HCT116 (cell line): Measurements from ENCODE around the gene ANKRD22. TPM values are rescaled to one million over a fixed set of nuclear protein-coding genes. Genes with fewer than 3 reads are reported as not detected.

Experiments
- ATAC-seq: fragments of 200-7000 bp; cut with Tn5 transposase; 2 replicates; pipeline ENCODE4 v1.9.1; 2020; ENCODE audit warnings: mild to moderate bottlenecking, moderate library complexity
- BruUV-seq: library from RNA; stranded (reverse); fragments of 400-500 nt; replicated peaks from 2 replicates; lab custom pipeline; 2021; lab: Mats Ljungman, UMichigan
- CTCF ChIA-PET: fragments of 300-600 bp; sonication (Branson Sonifier 250); formaldehyde crosslinking; loops from one replicate; lab custom pipeline; 2021; ENCODE audit warnings: antibody characterized with exemption; lab: Charles Lee
- POLR2A ChIA-PET: fragments of 300-600, 350-600 bp; sonication (Branson Sonifier 250); formaldehyde crosslinking; loops from one replicate; lab custom pipeline; 2021; ENCODE audit warnings: antibody characterized with exemption; lab: Charles Lee
- RAD21 ChIA-PET, 2 experiments: fragments of 300-600 bp; sonication (Branson Sonifier 250); formaldehyde crosslinking; loops; one replicate each; lab custom pipeline; 2023; ENCODE audit warnings: low total read pairs in 2 of 2; ENCODE audit not compliant: uncharacterized antibody in 2 of 2, unreplicated experiment in 2 of 2, low non-redundant PET in 1 of 2; lab: Charles Lee
- DNase-seq: peaks from one replicate; pipeline ENCODE4 v3.0.0-alpha.2; 2010; ENCODE audit warnings: low read depth, low spot score
- H2AFZ ChIP-seq: fragments of 200-600 bp; shearing (Covaris generic), sonication (generic); 2 replicates; pipeline ENCODE4 v1.6.1; 2017; ENCODE audit warnings: low read depth, mixed run types, mixed read lengths, antibody characterized with exemption, low read length; ENCODE audit not compliant: poor library complexity, severe bottlenecking
- H3K27ac ChIP-seq: 2 replicates; pipeline ENCODE4 v1.5.1; 2012; ENCODE audit warnings: low read depth, low read length
- H3K27me3 ChIP-seq: fragments of 200-600 bp; sonication (generic); 2 replicates; pipeline ENCODE4 v1.6.1; 2016; ENCODE audit warnings: mixed run types, low read length, mixed read lengths; ENCODE audit not compliant: insufficient read depth
- H3K36me3 ChIP-seq, 2 experiments: fragments of 200-500 bp in 1 of 2; fragments of 200-600 bp in 1 of 2; sonication (Bioruptor generic) in 1 of 2; sonication (generic) in 1 of 2; 2 replicates each; pipeline versions ENCODE4 v1.5.1 to v1.6.1; 2014 to 2016; ENCODE audit warnings: low read length in 2 of 2, inconsistent platforms in 1 of 2, mixed read lengths in 1 of 2, mixed run types in 1 of 2; ENCODE audit not compliant: insufficient read depth in 2 of 2, control insufficient read depth in 1 of 2
- H3K4me1 ChIP-seq, 2 experiments: fragments of 200-600 bp in 1 of 2; sonication (generic) in 1 of 2; 2 replicates each; pipeline versions ENCODE4 v1.5.1 to v1.6.1; 2012 to 2017; ENCODE audit warnings: low read length in 2 of 2, inconsistent platforms in 1 of 2, mild to moderate bottlenecking in 1 of 2, mixed read lengths in 1 of 2, mixed run types in 1 of 2, moderate library complexity in 1 of 2; ENCODE audit not compliant: insufficient read depth in 2 of 2, control insufficient read depth in 1 of 2
- H3K4me2 ChIP-seq: fragments of 200-600 bp; sonication (generic); 2 replicates; pipeline ENCODE4 v1.6.1; 2017; ENCODE audit warnings: mixed run types, low read length, mixed read lengths
- H3K4me3 ChIP-seq, 2 experiments: fragments of 200-600 bp in 1 of 2; sonication (generic) in 1 of 2; replicated peaks in 1 of 2; 2 replicates each; pipeline ENCODE4 v1.5.1; 2011 to 2016; ENCODE audit warnings: low read length in 2 of 2, control low read depth in 1 of 2, low read depth in 1 of 2, mild to moderate bottlenecking in 1 of 2, mixed read lengths in 1 of 2, mixed run types in 1 of 2
- H3K79me2 ChIP-seq: fragments of 200-600 bp; sonication (generic); 2 replicates; pipeline ENCODE4 v1.6.1; 2017; ENCODE audit warnings: mild to moderate bottlenecking, mixed run types, low read length, moderate library complexity, mixed read lengths; ENCODE audit not compliant: insufficient read depth
- H3K9ac ChIP-seq: fragments of 200-600 bp; sonication (generic); 2 replicates; pipeline ENCODE4 v1.6.1; 2016; ENCODE audit warnings: low read length, mixed read lengths
- H3K9me2 ChIP-seq: fragments of 200-600 bp; sonication (generic), shearing (Covaris generic); 2 replicates; pipeline ENCODE4 v1.6.1; 2017; ENCODE audit warnings: mixed run types, mild to moderate bottlenecking, moderate library complexity; ENCODE audit not compliant: insufficient read depth
- H3K9me3 ChIP-seq, 2 experiments: fragments of 200-500 bp in 1 of 2; fragments of 200-600 bp in 1 of 2; sonication (Bioruptor generic) in 1 of 2; sonication (generic) in 1 of 2; 2 replicates each; pipeline ENCODE4 v1.6.1; 2014 to 2017; ENCODE audit warnings: low read length in 2 of 2, mixed read lengths in 2 of 2, inconsistent platforms in 1 of 2, low read depth in 1 of 2, mild to moderate bottlenecking in 1 of 2, mixed run types in 1 of 2, moderate library complexity in 1 of 2; ENCODE audit not compliant: control insufficient read depth in 1 of 2, insufficient read depth in 1 of 2
- H4K20me1 ChIP-seq: fragments of 200-600 bp; sonication (generic), shearing (Covaris generic); 2 replicates; pipeline ENCODE4 v1.6.1; 2017; ENCODE audit warnings: mixed run types, mild to moderate bottlenecking, moderate library complexity; ENCODE audit not compliant: insufficient read depth
- CBX3 ChIP-seq: IDR thresholded peaks from 2 replicates; pipeline ENCODE4 v1.6.1; 2012; ENCODE audit warnings: low read depth
- CEBPB ChIP-seq: IDR thresholded peaks from 2 replicates; pipeline ENCODE4 v1.6.1; 2012; ENCODE audit warnings: low read depth
- EZH2 ChIP-seq: fragments of 200-600 bp; sonication (generic); IDR thresholded peaks from 2 replicates; pipeline ENCODE4 v1.6.1; 2017; ENCODE audit warnings: antibody characterized with exemption, mixed run types
- EZH2phosphoT487 ChIP-seq: fragments of 200-600 bp; IDR thresholded peaks from 2 replicates; pipeline ENCODE4 v1.6.1; 2018; ENCODE audit warnings: antibody characterized with exemption, borderline replicate concordance
- FOSL1 ChIP-seq: IDR thresholded peaks from 2 replicates; pipeline ENCODE4 v1.6.1; 2012; ENCODE audit warnings: low read depth
- POLR2A ChIP-seq: IDR thresholded peaks from 2 replicates; pipeline ENCODE4 v1.7.0; 2011; ENCODE audit warnings: borderline replicate concordance; ENCODE audit not compliant: insufficient read depth, insufficient read length; ENCODE audit errors: extremely low read depth
- POLR2AphosphoS5 ChIP-seq: IDR thresholded peaks from 2 replicates; pipeline ENCODE4 v1.6.1; 2011; ENCODE audit warnings: mild to moderate bottlenecking, low read depth, low read length, moderate library complexity
- RAD21 ChIP-seq: IDR thresholded peaks from 2 replicates; pipeline ENCODE4 v1.6.1; 2012; ENCODE audit warnings: low read depth, mild to moderate bottlenecking
- SIN3A ChIP-seq: IDR thresholded peaks from 2 replicates; pipeline ENCODE4 v1.6.1; 2012; ENCODE audit warnings: low read depth
- SP1 ChIP-seq: IDR thresholded peaks from 2 replicates; pipeline ENCODE4 v1.6.1; 2012; ENCODE audit warnings: low read depth
- SRF ChIP-seq: IDR thresholded peaks from 2 replicates; pipeline ENCODE4 v1.6.1; 2012; ENCODE audit warnings: low read depth
- YY1 ChIP-seq: IDR thresholded peaks from 2 replicates; pipeline ENCODE4 v1.6.1; 2011; ENCODE audit warnings: low read length, low read depth, moderate library complexity, mild to moderate bottlenecking; ENCODE audit not compliant: insufficient replicate concordance; ENCODE audit errors: extremely low read depth
- ZFX ChIP-seq: fragments of 450-650 bp; IDR thresholded peaks from 2 replicates; pipeline ENCODE4 v1.6.1; 2017
- ZNF274 ChIP-seq: fragments of 200-500 bp; sonication (Bioruptor generic); IDR thresholded peaks from 2 replicates; pipeline ENCODE4 v1.6.1; 2014; ENCODE audit warnings: mild to moderate bottlenecking, low read depth, low read length, inconsistent platforms
- intact Hi-C: fragments of 100-400 bp; cut with micrococcal nuclease; formaldehyde crosslinking; loops from 2 replicates; pipeline ENCODE4 v1.10.0; 2022
- total RNA-seq: library from RNA; stranded (reverse); gene quantifications from one replicate; pipeline ENCODE4 v1.2.1, GENCODE V29; 2021; ENCODE audit not compliant: unreplicated experiment
- TF ChIP-seq, protein P1 (sequence below): IDR thresholded peaks from 2 replicates; pipeline ENCODE4 v1.6.1; 2012
- TF ChIP-seq, protein P2 (sequence below): IDR thresholded peaks from 2 replicates; pipeline ENCODE4 v1.6.1; 2011; ENCODE audit warnings: mild to moderate bottlenecking, low read length, moderate library complexity; ENCODE audit not compliant: insufficient replicate concordance; ENCODE audit errors: extremely low read depth
- TF ChIP-seq, protein P3 (sequence below): IDR thresholded peaks from 2 replicates; pipeline ENCODE4 v1.6.1; 2012
- TF ChIP-seq, protein P4 (sequence below), 3 experiments: fragments of 200-600 bp in 1 of 3; sonication (generic) in 1 of 3; IDR thresholded peaks in 2 of 3; conservative IDR thresholded peaks in 1 of 3; 2 replicates each; pipeline ENCODE4 v1.5.1; 2012 to 2017; ENCODE audit warnings: low read depth in 2 of 3, low read length in 2 of 3, antibody characterized with exemption in 1 of 3, borderline replicate concordance in 1 of 3, control low read depth in 1 of 3, mild to moderate bottlenecking in 1 of 3, mixed read lengths in 1 of 3, mixed run types in 1 of 3, moderate library complexity in 1 of 3; ENCODE audit not compliant: insufficient read depth in 1 of 3

ANKRD22 gene
- total RNA-seq, 1 experiment from 2014 or later = 2.3 TPM

DNA sequence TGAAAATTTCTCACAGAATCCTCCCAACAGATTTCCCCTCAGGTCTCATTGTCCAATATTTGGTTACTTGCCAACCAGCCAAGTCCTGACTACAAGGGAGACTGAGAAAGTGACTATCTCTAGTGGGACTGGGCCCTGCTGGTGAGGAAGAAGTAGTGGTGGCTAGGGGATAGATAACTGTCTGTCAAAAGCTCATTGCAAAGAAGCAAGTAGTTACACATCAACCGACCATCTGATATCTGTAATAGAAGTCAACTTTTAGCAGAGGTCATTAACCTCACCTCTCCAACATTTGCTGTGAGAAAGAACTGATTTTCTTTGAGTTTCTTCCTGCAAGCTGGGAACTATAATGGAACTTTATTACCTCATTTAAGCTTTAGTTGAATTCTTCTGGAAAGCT lies 43.6 kb upstream of the ANKRD22 start:
- H3K4me2 ChIP-seq = no peak overlapping the region
- no peaks in the 10 kb centered on the region for H3K27me3 ChIP-seq
- no peaks in the 10 kb centered on the region for H3K9me2 ChIP-seq
- DNase-seq (no peak), ATAC-seq (no peak)
- no peak overlapping the region for H3K9ac ChIP-seq
- no peaks in the 10 kb centered on the region for H3K9me3 ChIP-seq
- H3K4me1 ChIP-seq = peaks cover 32 to 69% of the 10 kb centered on the region in 2 experiments
- ChIA-PET RAD21 (no interaction called here), CTCF (interaction anchor here (1.5 kb wide), 2 partner anchors 10 to 59 kb away, joined by 4 to 7 read pairs; no protein-coding TSS in a partner anchor), POLR2A (interaction anchor here (1.6 kb wide), 1 partner anchor 13 kb away, joined by 6 read pairs; no protein-coding TSS in a partner anchor)
- H3K4me3 ChIP-seq = no peak overlapping the region
- intact Hi-C loops = no loop called here
- H3K27ac ChIP-seq = no peak overlapping the region
- no TSS peak for BruUV-seq
- no peaks in the 10 kb centered on the region for H3K36me3 ChIP-seq
- H4K20me1 ChIP-seq = no peaks in the 10 kb centered on the region
- H2AFZ ChIP-seq = no peak overlapping the region
- peaks cover 4% of the 10 kb centered on the region; the same call in 1 of the 2 replicates for H3K79me2 ChIP-seq
- TF ChIP-seq FOSL1 (no peak), ZFX (no peak), YY1 (no peak), SP1 (no peak), POLR2AphosphoS5 (no peak), ZNF274 (no peak)

DNA sequence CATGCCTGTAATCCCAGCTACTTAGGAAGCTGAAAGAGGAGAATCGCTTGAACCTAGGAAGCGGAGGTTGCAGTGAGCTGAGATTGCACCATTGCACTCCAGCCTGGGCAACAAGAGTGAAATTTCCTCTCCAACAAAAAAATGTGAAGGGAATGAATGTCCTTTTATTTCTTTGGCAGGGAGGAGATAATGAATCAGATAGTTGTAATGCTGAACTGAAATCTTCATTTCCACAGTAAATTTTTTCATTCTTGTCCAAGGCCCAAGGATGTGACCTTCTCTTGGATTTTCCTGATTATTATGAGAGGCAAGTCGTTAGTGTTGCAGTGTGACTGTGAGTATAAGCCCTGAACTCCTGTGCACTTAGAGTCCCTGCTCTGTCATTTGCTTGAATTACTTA lies 42.0 kb upstream of the ANKRD22 start:
- ATAC-seq (no peak), DNase-seq (no peak)
- Histone ChIP-seq H4K20me1 (no peaks in the 10 kb centered on the region), H3K79me2 (peaks cover 4% of the 10 kb centered on the region), H2AFZ (no peak overlapping the region), H3K4me2 (no peak overlapping the region), H3K27ac (no peak overlapping the region), H3K9ac (no peak overlapping the region), H3K4me3 (no peak overlapping the region), H3K9me2 (no peaks in the 10 kb centered on the region), H3K27me3 (no peaks in the 10 kb centered on the region), H3K36me3 (no peaks in the 10 kb centered on the region), H3K4me1 (peaks cover 29 to 64% of the 10 kb centered on the region in 2 experiments), H3K9me3 (no peaks in the 10 kb centered on the region)
- RAD21 ChIA-PET = no interaction called here
- POLR2A ChIA-PET = no interaction called here
- CTCF ChIA-PET = no interaction called here
- intact Hi-C loops = no loop called here
- no TSS peak for BruUV-seq
- TF ChIP-seq POLR2AphosphoS5 (no peak), CBX3 (no peak), RAD21 (no peak), FOSL1 (no peak), CEBPB (no peak), EZH2phosphoT487 (no peak), SIN3A (no peak), EZH2 (no peak), SRF (no peak), POLR2A (no peak)
- TF ChIP-seq, protein P1, sequence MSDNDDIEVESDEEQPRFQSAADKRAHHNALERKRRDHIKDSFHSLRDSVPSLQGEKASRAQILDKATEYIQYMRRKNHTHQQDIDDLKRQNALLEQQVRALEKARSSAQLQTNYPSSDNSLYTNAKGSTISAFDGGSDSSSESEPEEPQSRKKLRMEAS = no peak
- TF ChIP-seq, protein P2, sequence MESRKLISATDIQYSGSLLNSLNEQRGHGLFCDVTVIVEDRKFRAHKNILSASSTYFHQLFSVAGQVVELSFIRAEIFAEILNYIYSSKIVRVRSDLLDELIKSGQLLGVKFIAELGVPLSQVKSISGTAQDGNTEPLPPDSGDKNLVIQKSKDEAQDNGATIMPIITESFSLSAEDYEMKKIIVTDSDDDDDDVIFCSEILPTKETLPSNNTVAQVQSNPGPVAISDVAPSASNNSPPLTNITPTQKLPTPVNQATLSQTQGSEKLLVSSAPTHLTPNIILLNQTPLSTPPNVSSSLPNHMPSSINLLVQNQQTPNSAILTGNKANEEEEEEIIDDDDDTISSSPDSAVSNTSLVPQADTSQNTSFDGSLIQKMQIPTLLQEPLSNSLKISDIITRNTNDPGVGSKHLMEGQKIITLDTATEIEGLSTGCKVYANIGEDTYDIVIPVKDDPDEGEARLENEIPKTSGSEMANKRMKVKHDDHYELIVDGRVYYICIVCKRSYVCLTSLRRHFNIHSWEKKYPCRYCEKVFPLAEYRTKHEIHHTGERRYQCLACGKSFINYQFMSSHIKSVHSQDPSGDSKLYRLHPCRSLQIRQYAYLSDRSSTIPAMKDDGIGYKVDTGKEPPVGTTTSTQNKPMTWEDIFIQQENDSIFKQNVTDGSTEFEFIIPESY = no peak
- TF ChIP-seq, protein P3, sequence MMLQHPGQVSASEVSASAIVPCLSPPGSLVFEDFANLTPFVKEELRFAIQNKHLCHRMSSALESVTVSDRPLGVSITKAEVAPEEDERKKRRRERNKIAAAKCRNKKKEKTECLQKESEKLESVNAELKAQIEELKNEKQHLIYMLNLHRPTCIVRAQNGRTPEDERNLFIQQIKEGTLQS = no peak
- TF ChIP-seq, protein P4, sequence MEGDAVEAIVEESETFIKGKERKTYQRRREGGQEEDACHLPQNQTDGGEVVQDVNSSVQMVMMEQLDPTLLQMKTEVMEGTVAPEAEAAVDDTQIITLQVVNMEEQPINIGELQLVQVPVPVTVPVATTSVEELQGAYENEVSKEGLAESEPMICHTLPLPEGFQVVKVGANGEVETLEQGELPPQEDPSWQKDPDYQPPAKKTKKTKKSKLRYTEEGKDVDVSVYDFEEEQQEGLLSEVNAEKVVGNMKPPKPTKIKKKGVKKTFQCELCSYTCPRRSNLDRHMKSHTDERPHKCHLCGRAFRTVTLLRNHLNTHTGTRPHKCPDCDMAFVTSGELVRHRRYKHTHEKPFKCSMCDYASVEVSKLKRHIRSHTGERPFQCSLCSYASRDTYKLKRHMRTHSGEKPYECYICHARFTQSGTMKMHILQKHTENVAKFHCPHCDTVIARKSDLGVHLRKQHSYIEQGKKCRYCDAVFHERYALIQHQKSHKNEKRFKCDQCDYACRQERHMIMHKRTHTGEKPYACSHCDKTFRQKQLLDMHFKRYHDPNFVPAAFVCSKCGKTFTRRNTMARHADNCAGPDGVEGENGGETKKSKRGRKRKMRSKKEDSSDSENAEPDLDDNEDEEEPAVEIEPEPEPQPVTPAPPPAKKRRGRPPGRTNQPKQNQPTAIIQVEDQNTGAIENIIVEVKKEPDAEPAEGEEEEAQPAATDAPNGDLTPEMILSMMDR (IDR thresholded peaks at IDR 0.05 in 2 of 3, conservative IDR thresholded peaks at IDR 0.05 in 1 of 3; ENCODE audit: borderline replicate concordance in 1 of 3, insufficient read depth in 1 of 3, low read depth in 2 of 3, low read length in 2 of 3) = no peak
